Right kidney (tissue), 1 donor: Measurements from ENCODE around the gene ZBTB40.

Experiments
- DNase-seq: peaks from one replicate; pipeline ENCODE4 v3.0.0-alpha.2; 2016

ZBTB40 gene

GRCh38 chr1:22471078-22471477 is 19.4 kb downstream of the ZBTB40 start:
- no peak for DNase-seq

- DNase-seq: no peak
These were observed 20.0 kb downstream of the ZBTB40 start for GRCh38 chr1:22471610-22472009.

GRCh38 chr1:22472596-22472995 is 20.9 kb downstream of the ZBTB40 start:
- no peak for DNase-seq

- DNase-seq: no peak
These were observed 22.3 kb downstream of the ZBTB40 start for GRCh38 chr1:22473952-22474351.

- no peak for DNase-seq
These were observed 24.9 kb downstream of the ZBTB40 start for GRCh38 chr1:22476566-22476965.

GRCh38 chr1:22483121-22483520 is 31.5 kb downstream of the ZBTB40 start:
- no peak for DNase-seq

GRCh38 chr1:22484706-22485345 is 33.2 kb downstream of the ZBTB40 start:
- DNase-seq: no peak

- no peak for DNase-seq
These were observed 33.8 kb downstream of the ZBTB40 start for GRCh38 chr1:22485431-22485830.

- no peak for DNase-seq
These were observed 36.1 kb downstream of the ZBTB40 start for GRCh38 chr1:22487781-22488180.

GRCh38 chr1:22488319-22488718 is 36.7 kb downstream of the ZBTB40 start:
- DNase-seq: no peak

GRCh38 chr1:22489278-22489677 is 37.6 kb downstream of the ZBTB40 start:
- no peak for DNase-seq

GRCh38 chr1:22489823-22490222 is 38.2 kb downstream of the ZBTB40 start:
- DNase-seq: no peak

- DNase-seq: no peak
These were observed 38.7 kb downstream of the ZBTB40 start for GRCh38 chr1:22490309-22490708.

- DNase-seq: no peak
These were observed 40.5 kb downstream of the ZBTB40 start for GRCh38 chr1:22491995-22492715.

GRCh38 chr1:22494144-22494543 is 42.5 kb downstream of the ZBTB40 start:
- DNase-seq: no peak

- DNase-seq: no peak
These were observed 43.4 kb downstream of the ZBTB40 start for GRCh38 chr1:22494943-22495579.

- DNase-seq: no peak
These were observed 45.0 kb downstream of the ZBTB40 start for GRCh38 chr1:22496536-22497160.

GRCh38 chr1:22498463-22498862 is 46.8 kb downstream of the ZBTB40 start:
- no peak for DNase-seq

- no peak for DNase-seq
These were observed 48.4 kb downstream of the ZBTB40 start for GRCh38 chr1:22500058-22500457.

GRCh38 chr1:22500471-22500870 is 48.8 kb downstream of the ZBTB40 start:
- DNase-seq: no peak

- DNase-seq: no peak
These were observed 50.6 kb downstream of the ZBTB40 start for GRCh38 chr1:22502202-22502601.

GRCh38 chr1:22503721-22504410 is 52.2 kb downstream of the ZBTB40 start:
- no peak for DNase-seq
